Endometrial microvascular endothelial cells (primary cell): ENCODE data around the gene DAGLB. TPM values are rescaled to one million over a fixed set of nuclear protein-coding genes. Genes with fewer than 3 reads are reported as not detected.

ENCODE experiments used
- in situ Hi-C: cut with HindIII; loops from 2 replicates; pipeline ENCODE4 v1.10.0; 2017; ENCODE audit warnings: low sequenced_read_pairs, low pct_unique_long_range_greater_than_20kb; ENCODE audit errors: inconsistent ontology term
- total RNA-seq: library from RNA; depleted of rRNA; stranded (reverse); fragments of >200 nt; gene quantifications from one replicate; pipeline ENCODE4 v1.2.3, GENCODE V29; 2015; ENCODE audit errors: inconsistent ontology term

DAGLB gene
- 19.2 TPM for total RNA-seq

GRCh38 chr7:6447581-6448199, at the start of gene DAGLB:
TSS of gene DAGLB (minus strand) at chr7:6447954. CDS start at chr7:6447842, 112 bp downstream.
- in situ Hi-C loops, result no loop called here

DNA sequence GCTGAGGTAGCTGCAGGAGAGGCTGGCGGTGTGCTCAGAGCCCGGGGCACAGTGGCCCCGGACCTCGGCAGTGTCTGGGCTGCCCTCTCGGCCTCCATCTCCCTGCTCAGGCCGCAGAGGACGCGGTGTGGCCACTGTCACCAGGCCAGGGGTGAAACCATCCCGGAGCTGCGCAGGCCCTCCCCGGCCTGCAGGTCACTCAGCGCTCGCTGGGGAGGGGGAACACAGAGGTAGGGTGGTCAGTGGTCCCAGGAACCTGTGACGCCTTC, 49.8 kb upstream of the DAGLB start:
- in situ Hi-C loops, result no loop called here

DNA sequence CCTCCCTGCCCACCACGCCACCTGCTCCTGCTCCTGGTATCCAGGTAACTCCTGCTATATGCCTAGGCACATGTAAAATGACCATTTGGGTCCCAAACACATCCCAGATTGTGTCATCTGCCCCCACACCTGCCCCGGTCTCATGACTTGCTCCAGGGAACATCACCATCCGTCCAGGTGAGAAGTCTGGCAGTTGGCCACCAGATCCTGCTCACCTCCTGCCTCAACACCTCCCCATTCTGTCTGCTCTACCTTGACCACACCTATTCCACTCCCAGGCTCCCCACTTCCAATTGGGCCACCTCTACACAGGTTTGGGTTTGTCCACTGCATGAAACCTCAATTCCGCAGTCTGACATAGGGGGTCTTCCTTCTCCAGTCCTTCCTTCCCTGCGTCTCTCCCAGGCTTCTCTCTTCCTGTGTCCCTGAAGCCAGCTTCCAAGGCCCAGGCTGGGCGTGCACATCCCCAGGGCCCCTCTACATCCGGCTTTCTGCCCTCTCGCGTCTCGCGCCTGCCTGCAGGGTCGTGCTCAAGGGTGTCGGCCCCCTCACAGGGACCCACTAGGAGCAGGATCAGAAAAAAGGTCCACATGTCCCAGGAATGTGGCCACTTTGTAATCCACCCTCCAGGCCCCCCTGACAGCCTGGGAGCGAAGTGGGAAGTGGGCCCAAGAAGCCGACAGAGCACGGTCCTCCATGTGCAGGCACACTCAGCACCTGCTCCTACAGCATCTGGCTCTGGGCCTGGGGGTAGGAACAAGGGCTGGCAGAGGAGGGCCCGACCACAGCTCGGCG, 49.3 kb upstream of the DAGLB start:
- in situ Hi-C loops, result no loop called here

- in situ Hi-C loops, result no loop called here
Observed at GRCh38 chr7:6495597-6496262, 48.0 kb upstream of the DAGLB start.

DNA sequence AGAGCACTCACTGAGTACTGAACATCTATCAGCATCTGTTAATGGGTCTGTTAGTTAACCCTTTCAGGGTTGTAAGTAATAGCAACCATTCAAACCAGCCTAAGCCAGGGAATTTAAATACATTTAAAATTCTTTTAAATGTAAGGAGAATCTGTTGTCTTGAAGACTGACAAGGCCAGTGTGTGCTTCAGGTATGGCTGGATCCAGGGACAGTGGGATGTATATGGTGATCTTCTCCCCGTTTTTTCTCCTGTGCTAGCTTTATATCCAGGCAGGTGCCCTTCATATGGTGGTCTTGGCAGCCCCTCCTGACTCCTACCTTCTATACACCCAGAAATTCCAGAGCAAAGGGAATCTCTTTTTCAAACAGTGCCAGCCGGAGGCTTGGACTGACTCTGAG, 46.6 kb upstream of the DAGLB start:
- in situ Hi-C loops, result no loop called here

DNA sequence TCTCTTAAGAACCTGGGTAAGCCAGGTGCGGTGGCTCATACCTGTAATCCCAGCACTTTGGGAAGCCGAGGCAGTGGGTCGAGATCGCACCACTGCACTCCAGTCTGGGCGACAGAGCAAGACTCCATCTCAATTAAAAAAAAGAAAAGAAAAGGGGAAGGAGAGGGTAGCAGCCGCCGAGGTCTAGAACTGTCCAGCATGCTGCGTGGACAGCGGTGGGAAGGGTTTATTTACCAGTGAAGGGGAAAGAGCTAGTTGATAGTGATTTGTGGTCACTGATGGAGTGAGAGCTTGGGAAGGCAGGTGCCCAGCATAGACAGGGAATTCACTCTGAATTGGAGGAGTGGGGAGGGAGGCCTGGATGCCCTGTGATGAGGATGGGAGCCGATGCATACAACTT, 43.4 kb upstream of the DAGLB start:
- in situ Hi-C loops, result no loop called here

DNA sequence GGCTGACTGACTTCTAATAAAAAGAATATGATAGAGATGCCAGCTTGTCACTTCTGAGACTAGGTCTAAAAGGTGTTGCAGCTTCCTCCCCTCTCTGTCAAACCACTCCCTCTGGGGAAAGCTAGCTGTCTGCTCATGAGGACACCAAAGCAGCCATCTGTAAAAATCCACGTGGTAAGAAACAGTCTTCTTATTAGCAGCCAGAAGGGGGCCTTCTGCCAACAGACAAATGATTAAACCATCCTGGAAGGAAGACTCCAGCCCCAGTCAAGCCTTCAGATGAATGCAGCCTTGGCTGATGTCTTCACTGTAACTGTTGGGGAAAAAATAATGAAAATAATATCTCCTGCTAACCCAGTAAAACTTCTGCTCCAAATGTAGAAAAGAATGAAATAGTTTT, 41.9 kb upstream of the DAGLB start:
- in situ Hi-C loops, result no loop called here

DNA sequence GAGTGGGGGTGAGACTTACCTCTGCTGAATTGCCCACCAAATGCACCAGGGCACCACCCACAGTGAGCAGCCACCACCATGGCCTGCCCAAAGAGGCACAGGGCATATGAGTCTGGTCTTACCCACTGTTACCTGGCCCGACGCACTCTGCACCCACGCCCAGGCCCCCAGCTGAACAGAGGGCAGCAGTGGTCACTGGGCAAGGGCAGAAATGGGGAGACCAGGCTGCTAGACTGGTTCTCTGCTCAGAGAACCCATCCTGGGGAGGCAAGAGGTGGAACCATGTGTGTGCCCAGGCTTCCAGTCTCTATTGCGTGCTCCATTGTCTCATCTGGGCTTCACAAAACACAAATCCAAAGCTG, 39.4 kb upstream of the DAGLB start:
- in situ Hi-C loops, result no loop called here

DNA sequence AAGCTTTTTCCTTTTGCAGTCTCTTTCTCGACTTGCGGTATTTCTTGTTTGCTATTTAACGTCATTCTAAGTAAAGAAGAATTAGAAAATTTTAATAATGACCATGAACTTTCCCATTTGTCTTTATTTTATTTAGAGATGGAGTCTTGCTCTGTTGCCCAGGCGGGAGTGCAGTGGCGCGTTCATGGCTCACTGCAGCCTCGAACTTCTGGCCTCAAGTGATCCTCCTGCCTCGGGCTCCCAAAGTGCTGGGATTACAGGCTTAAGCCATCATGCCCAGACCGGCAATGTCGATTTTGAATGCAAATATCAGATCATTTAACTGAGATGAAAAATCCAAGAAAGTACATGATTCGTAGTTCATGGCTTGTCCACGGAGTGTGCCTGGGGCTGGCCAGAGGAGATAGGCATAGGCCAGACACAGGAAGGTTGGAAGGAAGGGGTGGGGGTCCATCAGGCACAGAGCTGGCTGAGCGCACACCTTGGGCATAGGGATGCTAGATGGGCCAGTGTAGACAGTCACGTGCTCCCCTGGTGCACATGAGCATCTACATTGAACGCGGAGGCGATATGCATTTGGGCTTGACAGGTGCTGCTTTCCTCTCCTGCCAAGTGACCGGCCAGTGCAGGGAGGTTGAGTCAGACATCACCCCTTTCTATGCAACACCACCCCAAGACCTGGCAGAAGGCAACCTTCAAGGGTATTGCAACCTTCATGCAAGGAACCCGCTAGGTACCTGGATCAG, 38.9 kb upstream of the DAGLB start:
- in situ Hi-C loops, result no loop called here

DNA sequence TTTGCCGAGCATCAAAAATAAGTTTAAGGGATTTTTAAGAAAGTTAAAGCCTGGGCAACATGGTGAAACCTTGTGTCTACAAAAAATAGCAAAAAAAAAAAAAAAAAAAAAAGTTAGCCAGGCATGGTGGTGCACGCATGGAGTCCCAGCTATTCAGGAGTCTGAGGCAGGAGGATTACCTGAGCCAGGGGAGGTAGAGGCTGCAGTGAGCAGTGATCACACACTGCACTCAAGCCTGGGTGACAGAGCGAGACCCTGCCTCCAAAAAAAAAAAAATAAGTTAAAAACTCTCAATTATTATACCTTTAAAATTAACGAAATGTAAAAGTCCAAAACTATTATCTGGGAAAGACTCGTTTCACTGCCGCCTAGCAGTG, 35.0 kb upstream of the DAGLB start:
- in situ Hi-C loops, result no loop called here

DNA sequence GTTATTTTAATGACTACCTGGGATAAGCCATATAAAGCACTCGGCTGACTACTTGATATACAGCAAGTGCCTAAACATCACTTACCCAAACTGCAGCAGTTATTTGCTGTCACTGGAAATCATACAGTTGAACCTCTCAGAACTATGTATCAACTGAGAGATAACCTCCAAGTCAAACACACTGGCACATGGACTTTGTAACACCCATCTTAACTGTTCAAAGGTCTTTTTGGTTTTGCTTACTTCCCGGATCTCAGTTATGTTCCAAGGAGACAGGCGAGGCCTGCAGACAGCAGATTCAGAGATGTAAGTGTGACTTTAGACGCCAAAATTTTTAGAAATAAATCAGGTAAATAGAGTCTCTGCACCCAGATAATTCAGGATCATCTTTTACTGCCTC, 34.6 kb upstream of the DAGLB start:
- in situ Hi-C loops, result no loop called here

DNA sequence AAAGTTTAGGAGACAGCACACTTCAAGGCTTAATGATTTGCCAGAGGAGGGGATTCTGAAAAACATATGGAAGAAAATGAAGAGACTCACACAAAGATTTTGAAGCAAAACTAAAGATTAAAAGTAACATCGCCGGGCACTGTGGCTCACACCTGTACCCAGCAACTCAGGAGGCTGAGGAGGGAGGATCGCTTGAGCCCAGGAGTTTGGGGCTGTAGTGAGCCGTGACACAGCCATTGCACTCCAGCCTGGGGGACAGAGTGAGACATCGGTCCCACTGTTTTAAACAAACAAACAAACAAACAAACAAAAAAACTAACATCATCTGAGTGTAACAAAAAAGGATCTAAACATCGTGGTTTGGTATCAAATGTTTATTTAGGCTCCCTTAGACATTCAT, 33.7 kb upstream of the DAGLB start:
- in situ Hi-C loops, result no loop called here

DNA sequence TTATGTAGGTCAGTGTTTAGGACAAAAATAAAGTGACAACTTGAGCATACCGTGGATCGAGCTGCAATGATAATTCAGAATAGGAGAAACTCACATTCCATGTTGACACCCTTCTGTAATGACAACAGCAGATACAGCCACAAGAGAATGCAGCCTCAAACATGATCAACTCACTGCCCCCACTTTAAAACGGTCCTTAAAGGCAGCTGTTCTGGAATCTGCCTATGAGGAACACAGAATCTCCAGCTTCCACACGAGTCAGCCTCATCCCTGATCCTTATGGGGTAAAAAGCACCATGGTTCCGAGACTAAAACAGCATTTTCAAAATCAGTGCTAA, 32.5 kb upstream of the DAGLB start:
- in situ Hi-C loops, result no loop called here

DNA sequence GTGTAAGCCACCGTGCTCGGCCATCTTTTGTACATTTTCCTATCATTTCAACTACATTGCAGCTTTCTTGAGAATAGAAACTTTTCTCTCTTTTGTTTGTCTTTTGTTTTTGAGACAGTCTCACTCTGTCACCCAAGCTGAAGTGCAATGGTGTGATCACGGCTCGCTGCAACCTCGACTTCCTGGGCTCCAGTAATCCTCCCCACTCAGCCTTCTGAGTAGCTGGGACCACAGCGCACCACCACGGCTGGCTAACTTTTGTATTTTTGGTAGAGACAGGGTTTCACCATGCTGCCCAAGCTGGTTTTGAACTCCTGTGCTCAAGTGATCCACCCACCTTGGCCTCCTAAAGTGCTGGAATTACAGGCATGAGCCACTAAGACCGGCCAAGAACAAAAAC, 31.3 kb upstream of the DAGLB start:
- in situ Hi-C loops, result no loop called here

- in situ Hi-C loops, result no loop called here
Observed at GRCh38 chr7:6478186-6478585, 30.4 kb upstream of the DAGLB start.

DNA sequence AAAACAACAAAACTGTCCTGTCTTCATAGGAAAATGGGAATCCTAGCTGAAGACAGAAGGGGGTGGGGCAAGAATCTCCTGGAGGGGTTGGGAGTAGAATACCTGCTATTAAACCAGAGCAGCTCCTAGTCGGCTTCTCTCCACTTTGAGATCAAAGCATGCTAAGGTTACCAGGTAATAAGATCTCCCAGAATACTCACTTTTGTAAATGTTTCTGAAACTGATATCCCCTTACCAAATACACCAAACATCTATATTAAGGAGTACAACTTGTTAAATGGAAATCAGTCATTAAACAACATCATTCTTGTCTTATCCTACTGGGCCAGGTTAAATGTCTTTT, 29.5 kb upstream of the DAGLB start:
- in situ Hi-C loops, result no loop called here

DNA sequence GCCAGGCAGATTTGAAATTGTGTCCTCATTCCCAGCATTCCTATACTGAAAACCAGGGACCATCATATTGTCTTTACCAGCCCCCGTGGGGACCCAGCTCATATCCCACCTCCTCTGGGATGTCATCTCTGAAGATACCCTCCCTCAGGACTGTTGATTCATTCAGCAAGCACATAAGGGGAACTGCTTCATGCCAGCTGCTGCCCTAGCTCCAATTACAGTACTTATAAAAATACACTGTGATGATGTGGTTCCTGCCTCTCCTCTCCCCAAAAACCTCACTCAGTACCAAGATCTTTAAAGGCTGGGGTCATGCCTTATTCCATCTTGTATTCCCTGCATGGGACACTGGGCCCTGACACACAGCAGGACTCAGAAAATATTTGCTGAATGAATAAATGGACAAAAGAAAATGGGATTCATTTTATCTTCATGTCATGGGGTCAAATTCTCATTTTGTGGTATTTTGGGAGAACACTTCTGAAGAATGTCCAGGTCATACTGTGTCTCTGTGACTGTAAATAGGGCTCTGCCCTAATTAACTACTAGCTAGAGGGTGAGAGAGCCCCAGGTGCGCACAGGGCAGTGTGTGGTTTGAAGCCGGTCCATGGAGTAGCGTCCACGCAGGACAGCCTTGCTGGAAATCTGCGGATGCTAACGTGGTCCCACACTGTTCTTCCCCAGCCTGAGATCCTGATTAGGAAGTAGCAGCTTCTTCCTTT, 29.0 kb upstream of the DAGLB start:
- in situ Hi-C loops, result no loop called here

DNA sequence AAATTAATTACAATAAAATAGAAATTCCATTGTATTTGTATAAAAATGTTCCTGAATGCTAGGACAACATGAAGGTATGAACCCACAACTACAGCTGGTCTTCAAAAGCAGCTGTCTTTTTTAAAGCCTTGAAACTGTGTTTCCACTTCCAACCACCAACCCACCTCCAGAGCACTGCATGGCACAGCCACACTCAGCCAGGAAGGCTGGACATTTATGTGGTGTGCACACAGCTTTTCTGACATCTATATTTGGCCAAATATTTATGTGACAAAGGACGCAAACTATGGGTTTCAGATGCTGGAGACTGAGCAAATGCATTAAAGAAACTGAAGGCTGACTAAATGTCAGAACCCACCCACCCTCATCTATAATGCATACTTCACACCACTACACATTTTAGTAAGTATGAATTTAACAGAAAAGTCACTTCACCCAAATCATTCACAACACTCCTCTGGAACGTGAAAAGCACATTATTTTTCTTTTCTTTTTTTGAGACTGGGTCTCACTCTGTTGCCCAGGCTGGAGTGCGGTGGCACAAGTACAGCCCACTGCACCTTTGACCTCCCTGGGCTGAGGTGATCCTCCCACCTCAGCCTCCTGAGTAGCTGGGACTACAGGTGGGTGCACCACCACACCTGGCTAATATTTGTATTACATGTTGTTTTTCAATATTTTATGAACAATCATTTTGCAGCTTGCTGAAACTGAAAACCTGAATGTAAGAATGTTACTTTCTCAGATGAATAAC, 27.9 kb upstream of the DAGLB start:
- in situ Hi-C loops, result no loop called here

- in situ Hi-C loops, result no loop called here
Observed at GRCh38 chr7:6465862-6466261, 18.1 kb upstream of the DAGLB start.
